Hippocampal formation (tissue), 2 donors: ENCODE results near the gene PBLD.

ENCODE experiments used
- DNase-seq, 2 donors: peaks; one replicate each; lab custom pipeline; 2025; lab: John Stamatoyannopoulos, UW

Gene PBLD

GRCh38 chr10:68332259-68333057 is at the start of gene PBLD:
PBLD (minus strand) TSS chr10:68332928; CDS start chr10:68306844, 26,084 bp downstream.
- peak; percentile 72 to 74 for DNase-seq

- DNase-seq: no peak
Measured at GRCh38 chr10:68371604-68372003, 38.9 kb upstream of the PBLD start.

GRCh38 chr10:68367121-68367520 is 34.4 kb upstream of the PBLD start:
- no peak for DNase-seq

- no peak for DNase-seq
Measured at GRCh38 chr10:68366600-68366999, 33.9 kb upstream of the PBLD start.

GRCh38 chr10:68365611-68366010 is 32.9 kb upstream of the PBLD start:
- no peak for DNase-seq

- DNase-seq: no peak
Measured at GRCh38 chr10:68364101-68364886, 31.6 kb upstream of the PBLD start.

- DNase-seq: no peak
Measured at GRCh38 chr10:68362590-68362989, 29.9 kb upstream of the PBLD start.

GRCh38 chr10:68359189-68359588 is 26.5 kb upstream of the PBLD start:
- no peak for DNase-seq

- no peak for DNase-seq
Measured at GRCh38 chr10:68353537-68353936, 20.8 kb upstream of the PBLD start.

- peak in 1 of 2 donors; percentile 25 for DNase-seq
Measured at GRCh38 chr10:68348265-68348741, 15.6 kb upstream of the PBLD start.

- DNase-seq: no peak
Measured at GRCh38 chr10:68346774-68347173, 14.0 kb upstream of the PBLD start.

GRCh38 chr10:68345621-68346020 is 12.9 kb upstream of the PBLD start:
- DNase-seq: no peak

GRCh38 chr10:68342909-68343516 is 10.3 kb upstream of the PBLD start:
- no peak for DNase-seq

GRCh38 chr10:68340358-68341080 is 7.8 kb upstream of the PBLD start:
- DNase-seq: no peak

- DNase-seq: no peak
Measured at GRCh38 chr10:68336754-68337351, 4.1 kb upstream of the PBLD start.

- DNase-seq: no peak
Measured at GRCh38 chr10:68334672-68335467, 2.1 kb upstream of the PBLD start.

- no peak for DNase-seq
Measured at GRCh38 chr10:68333440-68334431, 1.0 kb upstream of the PBLD start.

GRCh38 chr10:68333058-68333395 is 299 bp upstream of the PBLD start:
- no peak for DNase-seq

- peak; percentile 94 to 98 for DNase-seq
Measured at GRCh38 chr10:68331455-68332258, 1.1 kb downstream of the PBLD start, which contains the start of gene HNRNPH3. HNRNPH3 (plus strand) TSS chr10:68332064; CDS start chr10:68337222, 5,158 bp downstream.
